NT2/D1 (cell line): ENCODE results near the gene ADD3.

ENCODE experiments used
- DNase-seq: peaks from one replicate; pipeline ENCODE4 v3.0.0-alpha.2; 2011; ENCODE audit warnings: low read depth, low spot score
- H3K27me3 ChIP-seq: 2 replicates; pipeline ENCODE4 v1.6.0; 2011; ENCODE audit warnings: mild to moderate bottlenecking; ENCODE audit not compliant: insufficient read length, insufficient read depth
- H3K36me3 ChIP-seq: 2 replicates; pipeline ENCODE4 v1.6.1; 2011; ENCODE audit warnings: mild to moderate bottlenecking, low read length, mixed read lengths; ENCODE audit not compliant: insufficient read depth, insufficient read length
- H3K4me1 ChIP-seq: 2 replicates; pipeline ENCODE4 v1.5.1; 2011; ENCODE audit not compliant: insufficient read depth, insufficient read length
- H3K4me3 ChIP-seq: 2 replicates; pipeline ENCODE4 v1.5.1; 2011; ENCODE audit warnings: low read depth; ENCODE audit not compliant: insufficient read length
- H3K9ac ChIP-seq: 2 replicates; pipeline ENCODE4 v1.6.0; 2011; ENCODE audit warnings: low read depth; ENCODE audit not compliant: insufficient read length
- H3K9me3 ChIP-seq: 2 replicates; pipeline ENCODE4 v1.5.1; 2011; ENCODE audit warnings: mild to moderate bottlenecking, low read length; ENCODE audit not compliant: insufficient read depth
- SUZ12 ChIP-seq: IDR thresholded peaks from 2 replicates; pipeline ENCODE4 v1.6.1; 2011; ENCODE audit not compliant: insufficient read length, insufficient read depth; ENCODE audit errors: extremely low read depth
- YY1 ChIP-seq: IDR thresholded peaks from 2 replicates; pipeline ENCODE4 v1.6.1; 2011; ENCODE audit not compliant: insufficient read length, insufficient read depth
- ZNF274 ChIP-seq: IDR thresholded peaks from 2 replicates; pipeline ENCODE4 v1.6.1; 2011; ENCODE audit warnings: mild to moderate bottlenecking, low read depth, low read length

Gene ADD3

DNA sequence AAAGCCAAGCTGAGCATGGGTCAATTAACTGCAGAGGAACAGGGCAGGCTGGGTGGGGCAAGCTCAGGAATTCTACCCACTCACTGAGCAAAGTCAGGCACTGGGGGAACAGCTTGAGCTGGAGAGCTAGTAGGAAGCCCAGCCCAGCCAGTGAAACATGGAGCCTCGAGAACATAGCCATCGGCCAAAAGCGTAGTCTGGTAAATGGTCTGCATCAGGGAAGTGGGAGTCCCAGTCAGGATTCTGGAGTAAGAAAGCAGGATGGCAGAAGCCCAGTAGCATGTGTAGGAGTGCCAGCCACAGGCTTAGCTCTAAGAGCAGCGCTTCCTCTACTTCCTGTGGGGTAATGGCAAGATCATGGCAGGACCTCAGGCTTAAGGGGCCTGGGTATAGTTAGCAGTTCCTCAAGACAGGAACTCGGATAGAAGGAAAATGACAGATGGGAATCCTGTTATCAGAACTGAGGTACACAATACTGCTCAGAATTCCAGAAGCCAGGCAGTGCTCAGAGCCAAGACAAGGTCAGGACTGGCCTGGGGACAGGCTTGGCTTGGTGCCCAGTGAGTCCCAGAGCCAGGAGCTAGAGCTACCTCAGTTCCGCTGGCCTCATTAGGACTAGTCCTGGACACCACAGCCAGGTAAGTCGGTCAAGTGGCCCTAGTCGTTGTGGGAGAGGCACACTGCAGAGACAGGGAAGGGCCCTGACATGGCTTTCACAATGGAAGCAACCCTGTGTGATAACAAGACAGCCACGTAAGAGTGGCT, 134.3 kb downstream of the ADD3 start:
- no peak for TF ChIP-seq SUZ12
- no peak for TF ChIP-seq ZNF274
- TF ChIP-seq YY1: no peak

GRCh38 chr10:110142965-110143364, 135.2 kb downstream of the ADD3 start:
- H3K4me3 ChIP-seq: no peak overlapping the region
- no peak for DNase-seq
- no peaks in the 10 kb centered on the region for H3K9me3 ChIP-seq
- no peaks in the 10 kb centered on the region for H3K4me1 ChIP-seq
- TF ChIP-seq SUZ12 (no peak), YY1 (no peak), ZNF274 (no peak)
- no peak overlapping the region for H3K9ac ChIP-seq
- H3K36me3 ChIP-seq: no peaks in the 10 kb centered on the region
- H3K27me3 ChIP-seq: no peaks in the 10 kb centered on the region

More for the DNA sequence above, 134.3 kb downstream of the ADD3 start:
- Histone ChIP-seq H3K27me3 (no peaks in the 10 kb centered on the region), H3K4me1 (no peaks in the 10 kb centered on the region), H3K9me3 (no peaks in the 10 kb centered on the region), H3K4me3 (no peak overlapping the region), H3K9ac (no peak overlapping the region), H3K36me3 (no peaks in the 10 kb centered on the region)
- DNase-seq: no peak

GRCh38 chr10:110144507-110144906, 136.7 kb downstream of the ADD3 start:
- Histone ChIP-seq H3K9me3 (no peaks in the 10 kb centered on the region), H3K27me3 (no peaks in the 10 kb centered on the region), H3K36me3 (no peaks in the 10 kb centered on the region), H3K4me1 (no peaks in the 10 kb centered on the region), H3K9ac (no peak overlapping the region), H3K4me3 (no peak overlapping the region)
- no peak for DNase-seq
- TF ChIP-seq ZNF274: no peak
- no peak for TF ChIP-seq YY1

DNA sequence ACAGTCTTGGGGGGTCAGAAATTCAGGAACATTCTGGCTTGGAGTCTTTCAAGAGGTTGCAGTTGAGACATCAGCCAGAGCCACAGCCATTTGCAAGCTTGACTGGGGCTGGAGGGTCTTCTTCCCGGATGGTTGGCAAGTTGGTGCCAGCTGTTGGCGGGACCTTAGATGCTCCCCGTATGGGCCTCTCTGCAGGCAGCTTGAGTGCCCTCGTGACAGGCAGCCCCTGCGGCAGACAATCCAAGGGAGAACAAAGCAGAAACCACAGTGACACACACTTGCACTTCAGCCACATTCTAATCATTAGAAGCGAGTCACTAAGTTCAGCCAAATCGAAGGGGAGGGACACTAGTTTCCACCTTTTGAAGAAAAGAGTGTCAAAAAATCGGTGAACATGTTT, 140.2 kb downstream of the ADD3 start:
- H3K4me3 ChIP-seq: no peak overlapping the region
- no peaks in the 10 kb centered on the region for H3K4me1 ChIP-seq
- TF ChIP-seq ZNF274: no peak
- no peak for TF ChIP-seq YY1
- TF ChIP-seq SUZ12: no peak
- H3K27me3 ChIP-seq: no peaks in the 10 kb centered on the region
- H3K36me3 ChIP-seq: no peaks in the 10 kb centered on the region
- no peak overlapping the region for H3K9ac ChIP-seq
- H3K9me3 ChIP-seq: no peaks in the 10 kb centered on the region
- DNase-seq: no peak

GRCh38 chr10:110149259-110149658, 141.5 kb downstream of the ADD3 start:
- no peak for TF ChIP-seq YY1
- no peak for TF ChIP-seq SUZ12
- no peak for TF ChIP-seq ZNF274
- H3K36me3 ChIP-seq: no peaks in the 10 kb centered on the region
- no peak overlapping the region for H3K9ac ChIP-seq
- DNase-seq: no peak
- H3K9me3 ChIP-seq: no peaks in the 10 kb centered on the region
- no peaks in the 10 kb centered on the region for H3K4me1 ChIP-seq
- no peak overlapping the region for H3K4me3 ChIP-seq
- no peaks in the 10 kb centered on the region for H3K27me3 ChIP-seq

DNA sequence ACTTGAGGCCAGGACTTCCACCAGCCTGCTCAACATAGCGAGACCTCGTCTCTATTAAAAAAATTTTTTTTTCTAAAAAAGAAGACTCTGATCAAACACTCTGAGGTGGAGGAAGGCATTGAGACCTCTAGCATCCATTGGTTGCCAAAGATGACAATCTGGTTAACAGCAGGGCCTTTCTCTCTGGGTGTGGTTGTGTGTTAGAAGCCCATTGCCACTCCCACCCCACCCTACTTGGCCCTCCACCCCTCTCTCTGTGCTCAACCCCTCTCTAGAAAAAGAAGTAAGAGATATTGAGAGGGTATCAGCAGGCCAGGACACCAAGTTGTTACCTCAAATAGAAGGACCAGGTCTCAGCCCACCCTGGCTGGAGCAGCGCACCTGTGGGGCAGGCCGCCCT, 142.3 kb downstream of the ADD3 start:
- no peak for TF ChIP-seq ZNF274
- TF ChIP-seq SUZ12: no peak
- TF ChIP-seq YY1: no peak
- H3K27me3 ChIP-seq: no peaks in the 10 kb centered on the region
- no peak overlapping the region for H3K9ac ChIP-seq
- H3K4me3 ChIP-seq: no peak overlapping the region
- H3K4me1 ChIP-seq: no peaks in the 10 kb centered on the region
- no peak for DNase-seq
- no peaks in the 10 kb centered on the region for H3K36me3 ChIP-seq
- H3K9me3 ChIP-seq: no peaks in the 10 kb centered on the region

- H3K27me3 ChIP-seq: no peaks in the 10 kb centered on the region
- no peaks in the 10 kb centered on the region for H3K9me3 ChIP-seq
- no peaks in the 10 kb centered on the region for H3K4me1 ChIP-seq
- no peak overlapping the region for H3K4me3 ChIP-seq
- DNase-seq: no peak
- H3K36me3 ChIP-seq: no peaks in the 10 kb centered on the region
- no peak overlapping the region for H3K9ac ChIP-seq
- TF ChIP-seq YY1 (no peak), ZNF274 (no peak), SUZ12 (no peak)
These were observed 143.2 kb downstream of the ADD3 start for GRCh38 chr10:110150981-110151380.
